Trophoblast cell (in vitro differentiated cells and primary cell): ENCODE data around the gene P2RY8.

Experiments
- DNase-seq, 2 donors: peaks; one replicate each; pipeline ENCODE4 v3.0.0-alpha.2; 2016
- H2AFZ ChIP-seq: 2 replicates; pipeline ENCODE4 v1.6.1; 2013; ENCODE audit warnings: low read length, moderate library complexity, mild to moderate bottlenecking; ENCODE audit not compliant: insufficient read depth, poor library complexity
- H2AK5ac ChIP-seq: 2 replicates; pipeline ENCODE4 v1.6.1; 2013; ENCODE audit warnings: mild to moderate bottlenecking, low read length
- H2BK120ac ChIP-seq: 2 replicates; pipeline ENCODE4 v1.6.1; 2013; ENCODE audit warnings: low read length, mild to moderate bottlenecking, moderate library complexity; ENCODE audit not compliant: insufficient read depth, poor library complexity
- H2BK12ac ChIP-seq: 2 replicates; pipeline ENCODE4 v1.6.1; 2013; ENCODE audit warnings: mild to moderate bottlenecking, low read length, moderate library complexity
- H2BK5ac ChIP-seq: 2 replicates; pipeline ENCODE4 v1.6.1; 2013; ENCODE audit warnings: low read length, low read depth, moderate library complexity, mild to moderate bottlenecking; ENCODE audit not compliant: poor library complexity
- H3K14ac ChIP-seq: 2 replicates; pipeline ENCODE4 v1.6.1; 2013; ENCODE audit warnings: mild to moderate bottlenecking, low read length
- H3K18ac ChIP-seq: 2 replicates; pipeline ENCODE4 v1.6.1; 2013; ENCODE audit warnings: mild to moderate bottlenecking, low read length
- H3K23ac ChIP-seq: 2 replicates; pipeline ENCODE4 v1.6.1; 2013; ENCODE audit warnings: low read length
- H3K27ac ChIP-seq: 2 replicates; pipeline ENCODE4 v1.5.1; 2013; ENCODE audit warnings: low read depth, mild to moderate bottlenecking, inconsistent platforms, low read length, moderate library complexity
- H3K27me3 ChIP-seq: 2 replicates; pipeline ENCODE4 v1.6.1; 2013; ENCODE audit warnings: inconsistent platforms, mild to moderate bottlenecking, low read length, moderate library complexity; ENCODE audit not compliant: insufficient read depth
- H3K36me3 ChIP-seq, 2 experiments: 1 replicate in 1 of 2; 2 replicates in 1 of 2; pipeline ENCODE4 v1.6.1; 2013; ENCODE audit warnings: low read length in 2 of 2, mild to moderate bottlenecking in 2 of 2, moderate library complexity in 1 of 2; ENCODE audit not compliant: insufficient read depth in 2 of 2, control insufficient read depth in 1 of 2
- H3K4ac ChIP-seq: 2 replicates; pipeline ENCODE4 v1.6.1; 2013; ENCODE audit warnings: low read depth, mild to moderate bottlenecking, low read length, moderate library complexity
- H3K4me1 ChIP-seq, 2 experiments: 1 replicate in 1 of 2; 2 replicates in 1 of 2; pipeline ENCODE4 v1.6.1; 2013; ENCODE audit warnings: low read length in 2 of 2, mild to moderate bottlenecking in 2 of 2, moderate library complexity in 1 of 2; ENCODE audit not compliant: insufficient read depth in 2 of 2, control insufficient read depth in 1 of 2
- H3K4me2 ChIP-seq: 2 replicates; pipeline ENCODE4 v1.6.1; 2013; ENCODE audit warnings: inconsistent platforms, mild to moderate bottlenecking, low read length, moderate library complexity
- H3K4me3 ChIP-seq: 2 replicates; pipeline ENCODE4 v1.5.1; 2013; ENCODE audit warnings: mild to moderate bottlenecking, low read depth, low read length, inconsistent platforms
- H3K79me1 ChIP-seq: one replicate; pipeline ENCODE4 v1.6.1; 2013; ENCODE audit warnings: low read length
- H3K79me2 ChIP-seq: 2 replicates; pipeline ENCODE4 v1.6.1; 2013; ENCODE audit warnings: low read length, mild to moderate bottlenecking; ENCODE audit not compliant: control insufficient read depth, insufficient read depth, poor library complexity
- H3K9ac ChIP-seq: 2 replicates; pipeline ENCODE4 v1.6.1; 2013; ENCODE audit warnings: mild to moderate bottlenecking, low read length
- H3K9me3 ChIP-seq: 2 replicates; pipeline ENCODE4 v1.6.1; 2013; ENCODE audit warnings: low read depth, mild to moderate bottlenecking, control low read depth, inconsistent platforms, low read length; ENCODE audit not compliant: insufficient read depth
- H4K12ac ChIP-seq: 2 replicates; pipeline ENCODE4 v1.6.1; 2013; ENCODE audit warnings: low read depth, mild to moderate bottlenecking, low read length, moderate library complexity
- H4K8ac ChIP-seq: 2 replicates; pipeline ENCODE4 v1.6.1; 2013; ENCODE audit warnings: low read depth, mild to moderate bottlenecking, low read length, moderate library complexity
- H4K91ac ChIP-seq: one replicate; pipeline ENCODE4 v1.6.1; 2013; ENCODE audit warnings: low read depth, mild to moderate bottlenecking, low read length, moderate library complexity
- WGBS: extraction: QIAGEN DNeasy Blood & Tissue Kit; methylation state at CpG from one replicate; pipeline ENCODE4 v1.1.7; 2013; ENCODE audit warnings: missing lambda C conversion rate; ENCODE audit not compliant: insufficient read length, insufficient coverage; ENCODE audit errors: extremely low coverage; 5-methylcytosine and 5-hydroxymethylcytosine counted together

P2RY8 gene

GRCh38 chrX:1434871-1435240 is 102.1 kb downstream of the P2RY8 start:
- WGBS: no CpG with 5 or more reads among the region's 22 CpGs

DNA sequence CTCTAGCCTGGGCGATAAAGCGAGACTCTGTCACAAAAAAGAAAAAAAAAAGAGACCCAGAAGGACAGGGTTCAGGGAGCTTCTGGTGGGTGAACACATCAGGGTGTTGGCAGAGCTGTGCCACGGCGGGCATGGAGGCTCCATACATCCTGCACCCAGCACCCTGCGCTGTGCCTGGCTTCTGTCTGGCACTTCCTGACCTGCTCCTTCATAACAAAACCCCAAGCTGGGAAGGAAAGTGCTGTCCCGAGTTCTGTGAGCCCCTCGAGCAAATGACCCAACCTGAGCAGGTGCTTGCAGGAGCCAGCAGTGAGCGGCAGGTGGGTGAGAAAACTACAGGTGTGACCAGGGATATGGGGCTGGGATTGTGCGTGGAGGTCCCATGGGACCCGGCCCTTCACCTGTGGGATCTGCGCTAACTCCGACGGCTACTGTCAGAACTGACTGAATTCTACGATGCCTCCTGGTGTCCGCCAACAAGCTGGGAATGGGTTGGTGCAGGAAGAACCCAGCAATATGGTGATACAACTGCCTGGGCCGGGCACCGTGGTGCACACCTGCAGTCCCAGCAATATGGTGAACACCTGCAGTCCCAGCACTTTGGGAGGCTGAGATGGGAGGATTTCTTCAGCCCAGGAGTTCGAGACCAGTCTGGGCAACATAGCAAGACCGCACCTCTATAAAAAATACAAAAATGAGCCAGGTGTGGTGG is 103.2 kb downstream of the P2RY8 start:
- Histone ChIP-seq H3K4me2 (no peak overlapping the region), H3K27ac (no peak overlapping the region), H3K14ac (no peak overlapping the region), H4K91ac (no peak overlapping the region), H3K4me3 (no peak overlapping the region), H3K9ac (no peak overlapping the region), H3K79me2 (no peaks in the 10 kb centered on the region), H2AFZ (no peak overlapping the region), H2AK5ac (no peak overlapping the region), H3K27me3 (no peaks in the 10 kb centered on the region), H3K4me1 (no peaks in the 10 kb centered on the region), H4K12ac (no peak overlapping the region), H4K8ac (no peak overlapping the region), H3K36me3 (peaks cover 31 to 36% of the 10 kb centered on the region in 2 experiments), H3K79me1 (no peaks in the 10 kb centered on the region), H2BK120ac (no peak overlapping the region), H3K18ac (no peak overlapping the region), H3K23ac (no peak overlapping the region), H3K9me3 (peaks cover 2% of the 10 kb centered on the region), H2BK5ac (no peak overlapping the region), H3K4ac (no peak overlapping the region), H2BK12ac (no peak overlapping the region)
- no peak for DNase-seq
- no CpG with 5 or more reads among the region's 19 CpGs for WGBS

More at GRCh38 chrX:1434871-1435240, 102.1 kb downstream of the P2RY8 start:
- Histone ChIP-seq H3K4me1 (no peaks in the 10 kb centered on the region), H3K79me1 (no peaks in the 10 kb centered on the region), H3K18ac (no peak overlapping the region), H2AFZ (no peak overlapping the region), H2AK5ac (no peak overlapping the region), H4K12ac (no peak overlapping the region), H3K4ac (no peak overlapping the region), H3K23ac (no peak overlapping the region), H2BK12ac (no peak overlapping the region), H3K9me3 (peaks cover 2% of the 10 kb centered on the region), H3K9ac (no peak overlapping the region), H2BK5ac (no peak overlapping the region), H3K27ac (no peak overlapping the region), H4K8ac (no peak overlapping the region), H2BK120ac (no peak overlapping the region), H3K79me2 (no peaks in the 10 kb centered on the region), H4K91ac (no peak overlapping the region), H3K4me2 (no peak overlapping the region), H3K14ac (no peak overlapping the region), H3K36me3 (peaks cover 37 to 41% of the 10 kb centered on the region in 2 experiments), H3K27me3 (no peaks in the 10 kb centered on the region), H3K4me3 (no peak overlapping the region)
- DNase-seq: no peak

DNA sequence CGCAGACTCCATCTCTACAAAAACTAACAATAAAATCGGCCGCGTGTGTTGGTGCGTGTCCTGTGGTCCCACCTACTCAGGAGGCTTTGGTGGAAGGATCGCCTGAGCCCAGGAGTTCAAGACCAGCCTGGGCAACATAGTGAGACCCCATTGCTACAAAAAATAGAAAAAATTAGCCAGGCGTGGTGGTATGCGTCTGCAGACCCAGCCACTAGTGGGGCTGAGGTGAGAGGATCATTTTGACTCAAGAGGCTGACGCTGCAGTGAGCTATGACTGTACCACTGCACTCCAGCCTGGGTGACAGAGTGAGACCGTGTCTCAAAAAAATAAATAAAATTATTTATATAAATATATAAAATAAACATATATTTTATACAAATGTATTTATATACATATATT is 106.5 kb downstream of the P2RY8 start:
- H2AK5ac ChIP-seq: no peak overlapping the region
- H3K4me1 ChIP-seq: no peaks in the 10 kb centered on the region
- H3K27me3 ChIP-seq: no peaks in the 10 kb centered on the region
- peaks cover 26 to 27% of the 10 kb centered on the region in 2 experiments for H3K36me3 ChIP-seq
- WGBS: no CpG with 5 or more reads among the region's 10 CpGs
- no peak overlapping the region for H3K23ac ChIP-seq
- no peak overlapping the region for H3K9ac ChIP-seq
- H3K4me2 ChIP-seq: no peak overlapping the region
- no peak overlapping the region for H4K91ac ChIP-seq
- no peak for DNase-seq
- H3K18ac ChIP-seq: no peak overlapping the region
- no peak overlapping the region for H3K4me3 ChIP-seq
- no peaks in the 10 kb centered on the region for H3K9me3 ChIP-seq
- H3K4ac ChIP-seq: no peak overlapping the region
- no peak overlapping the region for H2AFZ ChIP-seq
- no peak overlapping the region for H2BK120ac ChIP-seq
- H3K79me1 ChIP-seq: no peaks in the 10 kb centered on the region
- H2BK12ac ChIP-seq: no peak overlapping the region
- H3K14ac ChIP-seq: no peak overlapping the region
- H3K27ac ChIP-seq: no peak overlapping the region
- H2BK5ac ChIP-seq: no peak overlapping the region
- H4K12ac ChIP-seq: no peak overlapping the region
- H4K8ac ChIP-seq: no peak overlapping the region
- no peaks in the 10 kb centered on the region for H3K79me2 ChIP-seq

DNA sequence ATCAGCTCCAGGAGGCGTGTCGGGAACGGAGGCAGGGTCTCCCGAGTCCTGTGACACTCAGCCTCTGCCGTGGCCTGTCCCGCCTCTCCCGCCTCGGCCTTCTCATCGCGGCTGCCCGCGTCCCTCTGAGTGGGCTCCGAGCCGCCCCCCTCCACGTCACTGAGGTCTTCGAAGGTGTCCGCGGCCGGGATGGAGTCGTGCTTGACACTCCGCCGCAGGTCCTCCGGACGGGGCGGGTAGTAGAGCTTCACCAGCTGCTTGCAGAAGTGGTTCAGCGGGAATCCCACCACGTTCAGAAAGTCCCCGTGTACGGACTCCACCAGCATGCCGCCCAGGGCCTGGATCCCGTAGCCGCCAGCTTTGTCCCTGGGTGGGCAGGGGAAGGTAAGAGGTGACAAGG is 109.2 kb downstream of the P2RY8 start:
- no peak overlapping the region for H3K4me3 ChIP-seq
- no peak overlapping the region for H3K23ac ChIP-seq
- no CpG with 5 or more reads among the region's 32 CpGs for WGBS
- no peak overlapping the region for H3K9ac ChIP-seq
- no peak overlapping the region for H4K91ac ChIP-seq
- no peak overlapping the region for H3K27ac ChIP-seq
- H2AFZ ChIP-seq: no peak overlapping the region
- H4K8ac ChIP-seq: no peak overlapping the region
- H2BK120ac ChIP-seq: no peak overlapping the region
- no peak overlapping the region for H2BK12ac ChIP-seq
- no peak overlapping the region for H3K4ac ChIP-seq
- H3K27me3 ChIP-seq: no peaks in the 10 kb centered on the region
- no peak overlapping the region for H2BK5ac ChIP-seq
- H3K79me1 ChIP-seq: no peaks in the 10 kb centered on the region
- H3K9me3 ChIP-seq: peaks cover 8% of the 10 kb centered on the region
- H3K14ac ChIP-seq: no peak overlapping the region
- H3K18ac ChIP-seq: no peak overlapping the region
- DNase-seq: no peak
- H3K36me3 ChIP-seq: peaks cover 24 to 26% of the 10 kb centered on the region in 2 experiments
- no peaks in the 10 kb centered on the region for H3K4me1 ChIP-seq
- no peak overlapping the region for H2AK5ac ChIP-seq
- H3K79me2 ChIP-seq: no peaks in the 10 kb centered on the region
- H4K12ac ChIP-seq: no peak overlapping the region
- no peak overlapping the region for H3K4me2 ChIP-seq
